Stimulated activated CD4-positive, alpha-beta T cell treated with anti-CD3 and anti-CD28 coated beads, Interleukin-4, amount 100 ng/mL, for 4 hours (primary cell): Measurements from ENCODE around the gene SLC44A2.
"Not testable (repeated sequence)": the region's sequence is repeated elsewhere in the genome, so short reads cannot be mapped to it uniquely, and the experiment has no call there.

Source experiments
- DNase-seq, 2 experiments: peaks; one replicate each; pipeline ENCODE4 v3.0.0-alpha.2; 2020

The SLC44A2 gene

GRCh38 chr19:10653732-10654609, 28.6 kb downstream of the SLC44A2 start, which contains the start of gene ILF3:
Gene ILF3 (plus strand): TSS chr19:10654346. CDS start chr19:10670606, 16,260 bp downstream.
- DNase-seq, result peak; percentile 98 to 100

GRCh38 chr19:10654610-10655456, 29.5 kb downstream of the SLC44A2 start:
- DNase-seq, result peak in 1 of 2 experiments; percentile 63

- DNase-seq, result no peak
Observed at GRCh38 chr19:10655457-10656312, 30.3 kb downstream of the SLC44A2 start.

GRCh38 chr19:10660346-10660745, 35.0 kb downstream of the SLC44A2 start:
- DNase-seq, result no peak

DNA sequence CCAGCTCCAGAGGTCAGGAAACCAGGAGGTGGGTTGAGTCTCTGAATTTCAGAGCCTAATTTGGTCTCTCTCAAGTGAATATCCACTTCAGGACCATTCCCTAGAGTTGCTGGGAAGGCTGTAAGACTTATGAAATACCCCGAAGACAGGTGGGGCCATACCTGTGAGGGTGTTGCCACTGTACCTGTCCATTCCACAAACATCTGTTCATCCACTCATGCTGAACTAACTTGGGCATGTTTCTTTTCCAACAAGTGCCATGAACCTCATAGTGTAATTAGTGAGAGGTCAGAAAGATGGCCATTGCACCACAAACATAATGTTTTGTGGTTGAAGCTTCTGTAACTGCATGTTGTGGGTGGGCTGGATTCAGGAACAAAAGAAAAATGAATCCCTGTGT, 36.6 kb downstream of the SLC44A2 start:
- DNase-seq, result no peak

DNA sequence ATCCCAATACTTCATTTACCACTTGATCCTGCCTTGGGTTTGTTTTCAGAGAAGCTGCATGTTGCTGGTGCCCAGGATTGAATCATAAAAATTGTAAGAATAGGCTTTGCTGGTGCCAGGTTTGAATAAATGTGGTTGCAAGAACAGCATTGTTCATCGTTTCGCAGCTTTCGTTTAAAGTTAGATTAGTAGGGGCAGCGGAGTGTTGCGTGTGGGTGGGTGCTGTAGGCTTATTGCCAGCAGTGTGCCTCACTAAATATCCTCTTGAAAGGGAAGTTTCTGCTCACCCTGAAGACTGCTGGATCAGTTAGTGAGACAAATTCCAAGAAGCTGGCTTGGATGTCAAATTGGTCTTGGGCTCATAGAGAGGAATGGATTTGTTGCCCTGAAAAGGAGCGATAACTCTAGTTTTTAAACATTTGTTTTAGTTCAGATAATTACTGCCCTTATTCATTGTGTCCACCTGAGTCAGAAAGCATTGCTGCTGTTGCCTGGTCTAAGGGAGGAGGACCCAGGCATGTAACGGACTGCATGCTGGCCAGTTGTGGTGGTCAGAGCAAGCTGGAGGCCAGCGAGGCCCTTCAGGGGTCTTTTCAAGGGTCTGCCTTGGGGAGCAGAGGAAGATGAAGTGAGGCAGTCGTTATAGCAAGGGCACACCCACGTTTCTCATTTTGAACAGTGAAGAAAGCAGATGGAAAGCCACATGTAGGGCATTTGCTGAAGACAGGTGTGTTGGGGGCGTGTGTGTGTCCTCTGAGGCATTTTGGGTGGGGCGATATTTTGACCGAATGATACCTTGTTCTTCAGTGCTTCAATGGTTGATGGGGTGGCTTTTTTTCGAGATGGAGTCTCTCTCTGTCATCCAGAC, 37.3 kb downstream of the SLC44A2 start:
- no peak for DNase-seq

- not testable (repeated sequence) for DNase-seq
Observed at GRCh38 chr19:10663252-10663563, 37.9 kb downstream of the SLC44A2 start.

DNA sequence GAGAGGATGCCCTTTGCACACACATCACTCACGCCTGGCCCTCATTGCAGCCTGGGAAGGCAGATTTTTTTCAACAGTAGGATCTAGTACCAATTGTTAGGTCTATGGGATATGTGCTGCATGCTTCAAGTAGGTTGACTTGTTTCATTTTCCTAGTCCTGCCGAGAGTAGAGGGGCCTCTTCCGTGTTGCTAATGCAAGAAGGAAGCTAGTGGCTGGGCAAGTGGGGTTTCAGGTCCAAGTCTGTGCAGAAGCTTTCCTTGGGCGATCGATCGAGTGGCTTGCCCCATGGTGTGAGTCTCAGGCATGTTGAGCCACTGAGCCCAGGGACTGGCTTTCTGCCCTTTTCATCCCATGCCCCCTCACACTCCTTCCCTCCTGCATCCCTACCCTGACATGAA, 42.5 kb downstream of the SLC44A2 start:
- no peak for DNase-seq

DNA sequence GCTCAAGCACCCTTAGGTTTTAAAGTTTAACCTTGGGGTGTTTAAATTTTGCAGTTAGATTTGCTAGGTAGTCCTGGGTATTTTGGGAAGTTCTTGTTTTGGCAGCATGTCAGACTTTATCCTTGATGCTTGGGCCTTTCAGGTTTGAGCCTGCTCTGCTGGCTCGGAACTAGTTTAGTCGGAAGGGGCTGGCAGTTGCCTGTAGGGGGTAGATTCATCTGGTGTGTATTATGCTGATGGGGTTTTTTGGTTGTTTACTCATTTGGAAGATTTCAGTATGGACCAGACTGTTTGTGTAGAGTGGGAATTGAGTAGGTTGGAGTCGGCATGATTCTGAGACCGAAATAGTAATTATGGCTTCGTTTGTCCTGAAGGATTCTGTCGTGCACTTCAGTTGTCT, 43.9 kb downstream of the SLC44A2 start:
- no peak for DNase-seq

GRCh38 chr19:10670182-10670581, 44.8 kb downstream of the SLC44A2 start:
- DNase-seq, result no peak

GRCh38 chr19:10670876-10671804, 45.8 kb downstream of the SLC44A2 start:
- no peak for DNase-seq

DNA sequence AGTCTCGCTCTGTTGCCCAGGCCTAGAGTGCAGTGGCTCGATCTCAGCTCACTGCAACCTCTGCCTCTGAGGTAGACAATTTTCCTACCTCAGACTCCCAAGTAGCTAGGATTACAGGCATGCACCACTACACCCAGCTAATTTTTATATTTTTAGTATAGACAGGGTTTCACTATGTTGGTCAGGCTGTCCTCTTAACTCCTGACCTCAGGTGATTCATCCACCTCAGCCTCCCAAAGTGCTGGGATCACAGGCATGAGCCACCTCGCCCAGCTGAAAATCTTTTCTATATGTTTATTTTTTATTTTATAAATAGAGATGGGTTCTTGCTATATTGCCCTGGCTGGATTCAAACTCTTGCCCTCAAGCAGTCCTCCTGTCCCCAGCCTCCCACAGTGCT, 46.6 kb downstream of the SLC44A2 start:
- not testable (repeated sequence) for DNase-seq

- DNase-seq, result not testable (repeated sequence)
Observed at GRCh38 chr19:10675214-10675613, 49.9 kb downstream of the SLC44A2 start.

GRCh38 chr19:10677751-10678150, 52.4 kb downstream of the SLC44A2 start:
- DNase-seq, result no peak

GRCh38 chr19:10678813-10679212, 53.5 kb downstream of the SLC44A2 start:
- DNase-seq, result no peak

GRCh38 chr19:10679743-10680142, 54.4 kb downstream of the SLC44A2 start:
- no peak for DNase-seq

DNA sequence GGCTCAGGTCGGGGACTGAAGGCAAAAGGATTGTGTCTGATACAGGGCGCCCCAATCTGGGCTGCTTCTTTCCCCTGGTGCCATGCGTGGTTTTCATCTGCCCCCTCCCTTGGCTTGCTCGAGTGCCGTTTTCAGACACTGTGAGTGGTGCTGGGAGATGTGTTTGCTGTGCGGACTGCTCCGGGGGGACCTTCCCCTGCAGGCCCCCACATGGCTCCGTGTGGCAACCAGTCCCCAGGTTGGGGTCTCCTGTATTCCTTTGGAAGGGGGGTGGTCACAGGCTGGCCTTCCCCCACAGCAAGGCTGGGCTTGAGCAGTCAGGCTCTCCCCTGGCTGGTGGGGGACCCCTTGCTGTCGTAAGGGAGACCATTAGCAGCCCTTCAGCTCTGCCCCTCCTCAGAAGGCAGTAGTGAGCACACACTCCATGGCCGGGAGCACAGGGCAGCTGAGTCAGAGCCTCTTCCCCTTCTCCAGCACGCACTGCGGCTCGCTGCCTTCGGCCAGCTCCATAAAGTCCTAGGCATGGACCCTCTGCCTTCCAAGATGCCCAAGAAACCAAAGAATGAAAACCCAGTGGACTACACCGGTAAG, 55.3 kb downstream of the SLC44A2 start:
- DNase-seq, result no peak

DNA sequence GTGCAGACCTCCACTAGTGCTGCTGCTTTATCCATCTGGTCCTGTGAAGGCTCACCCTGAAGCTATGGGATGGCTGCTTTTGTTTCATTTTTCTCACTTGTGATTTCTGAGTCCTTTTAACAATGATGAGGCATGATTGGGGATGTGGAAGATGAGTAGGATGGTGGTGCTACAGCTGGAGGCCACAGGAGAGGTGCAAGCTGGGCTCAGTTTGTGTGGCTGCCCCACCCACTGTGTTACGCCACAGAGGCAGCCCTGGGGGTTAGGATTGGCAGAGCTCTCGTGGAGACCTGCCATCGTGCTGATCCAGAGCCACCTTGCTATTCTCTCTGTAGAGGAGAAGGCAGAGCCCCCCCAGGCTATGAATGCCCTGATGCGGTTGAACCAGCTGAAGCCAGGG, 56.3 kb downstream of the SLC44A2 start:
- no peak for DNase-seq

DNA sequence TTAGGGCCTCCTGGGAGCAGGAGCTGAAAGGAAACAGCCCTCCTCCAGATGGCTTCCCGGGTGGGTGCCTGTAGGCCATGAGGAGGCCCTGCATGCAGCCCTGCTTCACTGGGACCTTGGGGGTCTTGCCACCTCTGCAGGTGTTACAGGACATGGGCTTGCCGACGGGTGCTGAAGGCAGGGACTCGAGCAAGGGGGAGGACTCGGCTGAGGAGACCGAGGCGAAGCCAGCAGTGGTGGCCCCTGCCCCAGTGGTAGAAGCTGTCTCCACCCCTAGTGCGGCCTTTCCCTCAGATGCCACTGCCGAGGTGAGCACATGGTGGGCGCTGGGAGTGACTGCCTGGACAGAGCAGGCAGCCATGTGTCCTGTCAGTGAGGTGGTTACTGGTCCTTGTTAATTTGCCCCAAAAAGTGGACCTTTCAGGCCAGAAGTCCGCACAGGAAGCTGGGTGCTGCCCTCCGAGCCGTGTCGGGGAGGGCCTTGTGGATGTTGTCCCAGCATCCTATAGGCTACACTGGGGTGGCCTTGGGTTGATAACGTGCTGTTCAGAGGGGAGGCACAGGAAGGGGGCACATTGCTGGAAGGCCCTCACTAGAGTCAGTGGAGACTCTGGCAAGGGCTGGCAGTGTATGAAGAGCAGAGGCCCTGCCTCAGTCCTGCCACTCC, 57.2 kb downstream of the SLC44A2 start:
- no peak for DNase-seq

DNA sequence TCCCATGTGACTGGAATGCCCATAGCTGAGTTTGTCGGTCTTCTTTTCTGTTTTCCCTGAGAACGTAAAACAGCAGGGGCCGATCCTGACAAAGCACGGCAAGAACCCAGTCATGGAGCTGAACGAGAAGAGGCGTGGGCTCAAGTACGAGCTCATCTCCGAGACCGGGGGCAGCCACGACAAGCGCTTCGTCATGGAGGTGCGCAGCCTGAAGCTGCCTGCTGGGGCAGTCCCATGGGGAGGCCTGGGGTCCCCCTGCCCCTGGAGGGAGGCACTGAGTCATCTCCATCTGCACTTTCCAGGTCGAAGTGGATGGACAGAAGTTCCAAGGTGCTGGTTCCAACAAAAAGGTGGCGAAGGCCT, 57.7 kb downstream of the SLC44A2 start:
- no peak for DNase-seq
